AG04449 (cell line): ENCODE data around the gene COL26A1.

ENCODE experiments used
- CTCF ChIA-PET: fragments of 350-600 bp; formaldehyde crosslinking; extraction: SDS; loops from one replicate; lab custom pipeline; 2021; ENCODE audit warnings: antibody characterized with exemption; lab: Yijun Ruan, JAX
- POLR2A ChIA-PET: fragments of 400-600, 350-600 bp; formaldehyde crosslinking; extraction: SDS; loops from one replicate; lab custom pipeline; 2020; ENCODE audit warnings: antibody characterized with exemption, inconsistent platforms; lab: Yijun Ruan, JAX
- DNase-seq: peaks from one replicate; pipeline ENCODE4 v3.0.0-alpha.2; 2010; ENCODE audit warnings: low read depth, low spot score
- H3K4me3 ChIP-seq: 2 replicates; pipeline ENCODE4 v1.5.1; 2011; ENCODE audit warnings: low read depth, mild to moderate bottlenecking, control low read depth, low read length
- TF ChIP-seq, protein P1 (sequence below): IDR thresholded peaks from one replicate; pipeline ENCODE4 v1.5.1; 2011; ENCODE audit warnings: mild to moderate bottlenecking, moderate library complexity, low read length, control low read depth, inconsistent platforms; ENCODE audit not compliant: insufficient read depth; ENCODE audit errors: missing control alignments

The COL26A1 gene

DNA sequence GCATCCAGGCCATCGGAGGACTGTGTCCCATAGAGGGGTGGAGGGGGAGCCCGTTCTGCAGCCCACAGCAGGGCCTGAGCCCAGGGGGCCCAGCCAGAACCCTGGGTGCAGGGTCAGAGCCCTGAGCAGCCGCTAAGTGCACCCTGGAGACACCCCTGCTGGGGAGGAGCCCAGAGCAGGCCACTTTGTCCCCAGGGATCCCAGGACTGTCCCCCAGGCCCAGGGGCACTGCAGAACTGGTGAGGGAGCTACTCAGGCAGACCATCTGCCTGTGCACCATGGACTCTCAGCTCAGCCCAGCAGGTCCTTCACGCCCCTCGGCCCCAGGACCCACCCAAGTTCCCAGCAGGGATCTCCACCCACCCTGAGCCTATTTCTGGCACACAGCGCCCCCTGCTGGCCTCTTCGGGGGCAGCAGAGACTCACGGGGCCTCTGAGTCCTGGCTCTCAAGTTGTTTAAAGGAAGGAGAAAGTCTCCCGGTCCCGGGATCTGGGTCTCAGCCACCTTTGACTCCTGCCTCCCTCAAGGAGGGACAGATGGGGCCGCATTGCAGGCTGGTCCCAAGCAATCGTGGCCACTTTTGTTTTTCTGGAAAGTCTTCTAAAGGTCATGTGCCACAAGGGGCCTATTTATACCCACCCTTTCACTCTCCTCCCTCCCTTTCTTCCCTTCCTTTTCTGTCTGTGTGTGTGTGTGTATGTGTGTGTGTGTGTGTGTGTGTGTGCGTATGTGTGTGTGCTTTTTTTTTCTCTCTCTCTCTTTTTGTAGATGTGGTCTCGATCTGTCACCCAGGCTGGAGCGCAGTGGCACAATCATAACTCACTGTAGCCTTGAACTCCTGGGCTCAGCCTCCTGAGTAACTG is 176.2 kb downstream of the COL26A1 start:
- H3K4me3 ChIP-seq = no peak overlapping the region
- TF ChIP-seq, protein P1, sequence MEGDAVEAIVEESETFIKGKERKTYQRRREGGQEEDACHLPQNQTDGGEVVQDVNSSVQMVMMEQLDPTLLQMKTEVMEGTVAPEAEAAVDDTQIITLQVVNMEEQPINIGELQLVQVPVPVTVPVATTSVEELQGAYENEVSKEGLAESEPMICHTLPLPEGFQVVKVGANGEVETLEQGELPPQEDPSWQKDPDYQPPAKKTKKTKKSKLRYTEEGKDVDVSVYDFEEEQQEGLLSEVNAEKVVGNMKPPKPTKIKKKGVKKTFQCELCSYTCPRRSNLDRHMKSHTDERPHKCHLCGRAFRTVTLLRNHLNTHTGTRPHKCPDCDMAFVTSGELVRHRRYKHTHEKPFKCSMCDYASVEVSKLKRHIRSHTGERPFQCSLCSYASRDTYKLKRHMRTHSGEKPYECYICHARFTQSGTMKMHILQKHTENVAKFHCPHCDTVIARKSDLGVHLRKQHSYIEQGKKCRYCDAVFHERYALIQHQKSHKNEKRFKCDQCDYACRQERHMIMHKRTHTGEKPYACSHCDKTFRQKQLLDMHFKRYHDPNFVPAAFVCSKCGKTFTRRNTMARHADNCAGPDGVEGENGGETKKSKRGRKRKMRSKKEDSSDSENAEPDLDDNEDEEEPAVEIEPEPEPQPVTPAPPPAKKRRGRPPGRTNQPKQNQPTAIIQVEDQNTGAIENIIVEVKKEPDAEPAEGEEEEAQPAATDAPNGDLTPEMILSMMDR = peak; percentile 90
- DNase-seq = no peak
- CTCF ChIA-PET = interaction anchor here (0.6 to 1.7 kb wide), 26 partner anchors 10 to 854 kb away, joined by 3 to 13 read pairs (median 4); partner anchors contain the start of gene COL26A1
- POLR2A ChIA-PET = no interaction called here

DNA sequence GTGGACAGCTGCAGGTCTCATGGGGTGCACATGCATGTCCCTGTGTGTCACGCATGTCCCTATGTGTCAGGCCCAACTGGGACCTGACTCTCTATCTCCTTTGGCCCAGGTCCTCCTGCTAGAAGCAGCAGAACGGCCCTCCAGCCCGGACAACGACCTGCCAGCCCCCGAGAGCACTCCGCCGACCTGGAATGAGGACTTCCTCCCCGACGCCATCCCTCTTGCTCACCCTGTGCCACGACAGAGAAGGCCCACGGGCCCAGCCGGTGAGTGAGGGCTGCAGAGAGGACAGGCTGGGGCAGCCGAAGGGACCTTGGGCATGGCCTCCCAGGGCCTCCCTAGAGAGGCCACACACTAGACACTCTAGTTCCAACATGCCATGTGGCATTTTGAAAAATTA is 177.1 kb downstream of the COL26A1 start:
- TF ChIP-seq, protein P1 = no peak
- ChIA-PET CTCF (interaction anchor here (0.6 to 1.9 kb wide), 14 partner anchors 7 to 858 kb away, joined by 3 to 16 read pairs (median 4); no protein-coding TSS in a partner anchor), POLR2A (no interaction called here)
- no peak for DNase-seq
- no peak overlapping the region for H3K4me3 ChIP-seq

DNA sequence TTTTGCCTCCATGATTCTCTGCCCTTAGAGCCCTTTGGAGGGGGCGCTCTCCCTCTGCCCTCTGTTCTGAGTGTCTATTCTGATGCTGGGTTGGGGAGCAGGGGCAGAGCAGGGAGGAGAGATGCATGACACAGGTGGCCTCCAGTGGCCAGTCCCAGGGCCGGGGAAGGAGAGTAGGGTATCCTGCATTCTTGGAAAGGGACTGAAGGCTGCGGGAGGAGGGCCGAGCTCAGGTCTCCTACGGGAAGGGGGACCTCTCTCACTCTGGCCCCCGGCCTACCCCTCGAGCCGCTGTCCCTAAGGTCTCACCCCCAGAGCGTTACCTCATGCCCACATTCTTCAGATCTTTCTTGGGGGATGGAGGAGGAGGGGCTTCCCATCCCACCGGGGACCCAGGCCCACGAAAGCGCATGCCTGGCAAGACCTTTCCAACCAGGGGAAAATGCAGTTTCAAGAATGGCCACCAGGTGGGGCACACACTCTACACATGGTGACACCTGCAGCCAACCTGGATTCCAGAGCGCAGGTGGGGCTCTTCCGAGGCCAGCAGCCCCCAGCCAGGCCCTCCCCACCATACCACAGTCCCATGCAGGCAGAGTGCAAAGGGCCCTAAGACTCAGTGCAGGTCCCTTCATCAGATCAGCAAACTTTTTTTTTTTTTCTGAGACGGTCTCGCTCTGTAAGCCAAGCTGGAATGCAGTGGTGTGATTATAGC is 180.0 kb downstream of the COL26A1 start:
- ChIA-PET CTCF (interaction anchor here (0.6 to 3.0 kb wide), 28 partner anchors 9 to 853 kb away, joined by 3 to 98 read pairs (median 4); partner anchors contain the start of gene PRKRIP1), POLR2A (interaction anchor here (0.6 kb wide), 1 partner anchor 399 kb away, joined by 3 read pairs; no protein-coding TSS in a partner anchor)
- DNase-seq = no peak
- TF ChIP-seq, protein P1 = peak; percentile 85
- no peak overlapping the region for H3K4me3 ChIP-seq

DNA sequence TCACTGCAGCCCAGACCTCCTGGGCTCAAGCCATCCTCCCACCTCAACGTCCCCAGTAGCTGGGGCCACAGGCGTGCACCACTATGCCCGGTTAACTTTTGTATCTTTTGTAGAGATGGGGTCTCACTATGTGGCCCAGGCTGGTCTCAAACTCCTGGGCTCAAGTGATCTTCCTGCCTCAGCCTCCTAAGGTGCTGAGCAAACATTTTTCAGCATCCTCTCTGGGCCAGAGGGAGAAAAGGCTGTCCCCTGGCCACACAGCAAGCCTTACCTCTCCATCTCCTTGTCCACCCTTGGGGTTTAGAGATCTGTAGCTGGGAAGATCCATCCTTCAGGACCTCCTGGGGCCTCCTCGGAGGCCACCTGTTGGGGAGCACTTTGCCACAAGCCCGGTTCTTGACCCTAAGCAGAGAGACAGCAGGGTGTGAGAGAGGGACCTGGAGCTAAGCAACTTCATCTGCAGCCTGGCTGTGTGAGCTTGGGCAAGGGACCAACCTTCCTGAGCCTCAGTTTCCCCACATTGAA is 180.6 kb downstream of the COL26A1 start:
- TF ChIP-seq, protein P1 = no peak
- no peak for DNase-seq
- POLR2A ChIA-PET = interaction anchor here (0.6 kb wide), 1 partner anchor 399 kb away, joined by 3 read pairs; no protein-coding TSS in a partner anchor
- H3K4me3 ChIP-seq = no peak overlapping the region
- CTCF ChIA-PET = interaction anchor here (0.7 to 3.0 kb wide), 28 partner anchors 8 to 852 kb away, joined by 3 to 98 read pairs (median 4); partner anchors contain the start of gene PRKRIP1

DNA sequence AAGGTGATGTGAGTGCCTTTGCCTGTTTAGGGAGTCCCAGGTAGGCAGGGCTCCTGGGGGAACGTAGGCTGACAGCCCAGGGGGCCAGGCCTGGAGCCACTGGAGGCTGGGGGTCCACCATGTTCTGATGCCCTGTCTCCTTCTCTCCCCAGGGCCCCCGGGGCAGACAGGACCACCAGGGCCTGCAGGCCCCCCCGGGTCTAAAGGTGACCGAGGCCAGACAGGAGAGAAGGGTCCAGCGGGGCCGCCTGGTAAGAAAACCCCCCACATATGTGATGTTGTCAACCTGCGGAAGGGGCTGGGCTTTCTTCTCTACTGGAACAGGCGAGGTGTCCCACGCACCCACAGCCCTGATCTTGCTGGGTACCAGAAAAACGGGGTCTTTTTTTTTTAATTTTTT is 181.2 kb downstream of the COL26A1 start:
- ChIA-PET CTCF (interaction anchor here (0.7 to 3.0 kb wide), 24 partner anchors 8 to 849 kb away, joined by 3 to 98 read pairs (median 4); no protein-coding TSS in a partner anchor), POLR2A (no interaction called here)
- no peak for DNase-seq
- TF ChIP-seq, protein P1 = no peak
- no peak overlapping the region for H3K4me3 ChIP-seq
